Mesenteric fat pad (tissue), 1 donor: ENCODE data around the gene PANK4. TPM values are rescaled to one million over a fixed set of nuclear protein-coding genes. Genes with fewer than 3 reads are reported as not detected.

ENCODE experiments used
- DNase-seq: peaks from one replicate; pipeline ENCODE4 v3.0.0-alpha.2; 2020; ENCODE audit warnings: low spot score
- total RNA-seq: library from RNA; stranded (reverse); fragmentation: NEBNext Ultra II Directional; extraction: Animal tissue kit (Norgen Biotek cat#: 25700); gene quantifications from one replicate; pipeline ENCODE4 v1.2.1, GENCODE V29; 2021
- donor health status: DM: yes; HTN: yes; CAD: no.

PANK4 gene
- total RNA-seq, 1 donor from 2014 or later: 23.0 TPM

- DNase-seq: no peak
Observed at GRCh38 chr1:2501041-2501819, 25.2 kb downstream of the PANK4 start.

- DNase-seq: no peak
Observed at GRCh38 chr1:2499986-2500596, 26.3 kb downstream of the PANK4 start.

GRCh38 chr1:2499260-2499659 is 27.1 kb downstream of the PANK4 start:
- no peak for DNase-seq

GRCh38 chr1:2498648-2499047 is 27.7 kb downstream of the PANK4 start:
- DNase-seq: no peak

GRCh38 chr1:2497891-2498290 is 28.5 kb downstream of the PANK4 start:
- no peak for DNase-seq

GRCh38 chr1:2496746-2497145 is 29.6 kb downstream of the PANK4 start:
- DNase-seq: no peak

GRCh38 chr1:2496087-2496622 is 30.2 kb downstream of the PANK4 start:
- no peak for DNase-seq

- DNase-seq: no peak
Observed at GRCh38 chr1:2495546-2495945, 30.9 kb downstream of the PANK4 start.

GRCh38 chr1:2495026-2495425 is 31.4 kb downstream of the PANK4 start:
- DNase-seq: no peak

- no peak for DNase-seq
Observed at GRCh38 chr1:2494323-2494693, 32.1 kb downstream of the PANK4 start.

- no peak for DNase-seq
Observed at GRCh38 chr1:2493691-2494322, 32.6 kb downstream of the PANK4 start.

GRCh38 chr1:2493218-2493617 is 33.2 kb downstream of the PANK4 start:
- no peak for DNase-seq

- no peak for DNase-seq
Observed at GRCh38 chr1:2492091-2492490, 34.3 kb downstream of the PANK4 start.

- DNase-seq: no peak
Observed at GRCh38 chr1:2489615-2490014, 36.8 kb downstream of the PANK4 start.

- no peak for DNase-seq
Observed at GRCh38 chr1:2488688-2489087, 37.7 kb downstream of the PANK4 start.

- no peak for DNase-seq
Observed at GRCh38 chr1:2486558-2486957, 39.8 kb downstream of the PANK4 start.

- DNase-seq: no peak
Observed at GRCh38 chr1:2486041-2486440, 40.4 kb downstream of the PANK4 start.

GRCh38 chr1:2483970-2484369 is 42.4 kb downstream of the PANK4 start:
- no peak for DNase-seq

GRCh38 chr1:2483026-2483425 is 43.4 kb downstream of the PANK4 start:
- no peak for DNase-seq

- no peak for DNase-seq
Observed at GRCh38 chr1:2482588-2482987, 43.8 kb downstream of the PANK4 start.

- no peak for DNase-seq
Observed at GRCh38 chr1:2481885-2482284, 44.5 kb downstream of the PANK4 start.

GRCh38 chr1:2480986-2481364 is 45.4 kb downstream of the PANK4 start:
- DNase-seq: no peak
